ENCODE measurements around the gene USH2A. TPM values are rescaled to one million over a fixed set of nuclear protein-coding genes. Genes with fewer than 3 reads are reported as not detected.

Gene USH2A
- polyA plus RNA-seq, 1 of the 3 experiments (the other 2 are of a cell fraction) = under 0.01 TPM

DNA sequence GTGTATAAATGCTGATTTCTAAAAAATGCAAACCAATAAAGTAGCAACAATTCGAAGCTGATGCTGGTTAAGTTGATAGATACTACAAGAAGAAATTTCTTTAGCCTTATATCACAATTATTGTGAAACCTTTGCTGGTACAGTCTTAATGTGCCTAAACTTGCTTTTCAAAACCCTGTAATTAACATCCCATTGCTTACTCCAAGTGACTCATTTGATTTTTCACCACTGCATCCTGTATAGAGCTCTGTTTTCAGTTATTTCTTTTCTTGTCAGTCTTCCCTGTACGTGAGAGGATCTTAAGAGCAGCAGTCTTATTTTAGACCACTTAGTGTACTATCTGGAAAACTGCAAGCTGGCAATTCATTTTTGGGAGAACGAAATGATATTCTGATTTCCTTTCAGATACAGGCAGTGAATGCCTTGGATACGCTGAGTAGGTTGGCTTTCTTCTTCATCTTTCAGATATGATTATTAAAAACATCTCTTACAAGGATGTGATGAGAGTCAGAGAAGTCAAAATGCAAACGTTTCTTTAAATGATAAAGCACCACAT, 645.8 kb downstream of the USH2A start:
- Histone ChIP-seq H3K9me2 (no peaks in the 10 kb centered on the region), H4K20me1 (ENCODE audit: insufficient read depth) (no peaks in the 10 kb centered on the region), H3K27ac (ENCODE audit: low read depth in 2 of 2, low read length in 1 of 2) (no peak overlapping the region), H3K9me3 (no peaks in the 10 kb centered on the region), H3K4me1 (ENCODE audit: control insufficient read depth in 1 of 2, insufficient read depth in 2 of 2, low read depth in 1 of 2, low read length in 1 of 2) (no peaks in the 10 kb centered on the region; a peak in 1 of 4 replicates), H3K79me2 (ENCODE audit: insufficient read depth) (no peaks in the 10 kb centered on the region), H3K4me3 (ENCODE audit: low read depth in 2 of 2, low read length in 1 of 2) (no peak overlapping the region), H3F3A (replicated peaks; ENCODE audit: insufficient read depth) (no peaks in the 10 kb centered on the region), H2AFZ (ENCODE audit: low read depth) (no peak overlapping the region), H3K4me2 (no peak overlapping the region), H3K9ac (no peak overlapping the region), H3K36me3 (replicated peaks in 1 of 2; ENCODE audit: control insufficient read depth in 1 of 2, insufficient read depth in 2 of 2, low read length in 1 of 2) (no peaks in the 10 kb centered on the region), H3K27me3 (ENCODE audit: insufficient read depth) (no peaks in the 10 kb centered on the region)
- POLR2A ChIA-PET = no interaction called here
- CTCF ChIA-PET = interaction anchor here (1.1 kb wide), 1 partner anchor 8 kb away, joined by 3 read pairs; no protein-coding TSS in a partner anchor
- TF ChIP-seq RFX5 (IDR thresholded peaks at IDR 0.05; ENCODE audit: low read length) (no peak), TAF1 (IDR thresholded peaks at IDR 0.05; ENCODE audit: borderline replicate concordance, low read depth, low read length) (no peak), RXRA (IDR thresholded peaks at IDR 0.05; ENCODE audit: borderline replicate concordance, low read depth) (no peak), JUND (IDR thresholded peaks at IDR 0.05) (no peak), TEAD4 (IDR thresholded peaks at IDR 0.05; ENCODE audit: borderline replicate concordance, insufficient read depth) (no peak), SIN3A (IDR thresholded peaks at IDR 0.05; ENCODE audit: borderline replicate concordance, low read depth, low read length) (no peak), EP300 (IDR thresholded peaks at IDR 0.05; ENCODE audit: borderline replicate concordance in 1 of 2, low read depth in 1 of 2, low read length in 1 of 2) (no peak), IRF3 (IDR thresholded peaks at IDR 0.05; ENCODE audit: low read depth, low read length) (no peak), GATA2 (CRISPR knock-in tag; IDR thresholded peaks at IDR 0.05) (no peak), ZBTB33 (IDR thresholded peaks at IDR 0.05; ENCODE audit: borderline replicate concordance, low read depth) (no peak), PBX3 (IDR thresholded peaks at IDR 0.05) (no peak), YY1 (IDR thresholded peaks at IDR 0.05; ENCODE audit: low read depth) (no peak), FOXJ3 (CRISPR knock-in tag; IDR thresholded peaks at IDR 0.05) (no peak), SMC3 (IDR thresholded peaks at IDR 0.05; ENCODE audit: low read depth, low read length) (no peak), ELF1 (IDR thresholded peaks at IDR 0.05) (no peak), GABPA (IDR thresholded peaks at IDR 0.05; ENCODE audit: low read depth) (no peak)
- WGBS (ENCODE audit: low lambda C conversion rate) = 56% methylated on average over 5 of the region's 5 CpGs
- no peak for DNase-seq
